ENCODE results near the gene YAF2. TPM values are rescaled to one million over a fixed set of nuclear protein-coding genes. Genes with fewer than 3 reads are reported as not detected.

YAF2 gene
- total and polyA plus RNA-seq, 10 donors = 15.9 to 83.7 (median 49.2) TPM

GRCh38 chr12:42262271-42262670 lies 24.2 kb upstream of the YAF2 start:
- DNase-seq = no peak
- Histone ChIP-seq H3K27me3 (replicated peaks in 1 of 7) (no peaks in the 10 kb centered on the region), H3K4me3 (no peak overlapping the region), H3K9me3 (no peaks in the 10 kb centered on the region), H3K36me3 (no peaks in the 10 kb centered on the region), H3K4me1 (no peaks in the 10 kb centered on the region), H3K27ac (no peak overlapping the region)
- intact Hi-C loops (cut with DNase I; ENCODE audit: low total_unique reads) = no loop called here
- no peak for TF ChIP-seq POLR2AphosphoS5 (IDR thresholded peaks at IDR 0.05)
- TF ChIP-seq POLR2A (IDR thresholded peaks at IDR 0.05) = no peak
- TF ChIP-seq CTCF (IDR thresholded peaks at IDR 0.05 in 8 of 11, conservative IDR thresholded peaks at IDR 0.05 in 3 of 11) = no peak
- 83 to 91% (median 86%) methylated on average over 2 of the region's 2 CpGs for WGBS, 5 donors

DNA sequence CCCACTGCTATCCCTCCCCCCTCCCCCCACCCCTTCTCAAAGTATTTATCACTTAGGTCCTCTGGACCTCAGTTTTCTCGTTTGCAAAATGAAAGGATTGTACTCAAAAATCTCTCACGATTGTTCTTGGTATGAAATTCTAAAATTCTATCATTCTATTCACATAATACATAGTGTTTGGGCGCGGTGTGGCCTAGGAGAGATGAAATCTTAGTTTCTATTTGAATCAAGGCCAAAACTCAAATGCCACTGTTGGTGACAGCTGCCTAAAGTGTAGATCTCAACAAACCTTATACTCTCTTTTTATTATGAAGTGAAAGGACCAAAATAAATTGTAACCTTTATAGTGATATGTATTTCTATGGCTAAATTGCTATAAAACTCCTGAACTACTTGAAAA lies 23.7 kb upstream of the YAF2 start:
- Histone ChIP-seq H3K9me3 (no peaks in the 10 kb centered on the region), H3K4me1 (no peaks in the 10 kb centered on the region), H3K27me3 (replicated peaks in 1 of 7) (no peaks in the 10 kb centered on the region), H3K4me3 (no peak overlapping the region), H3K36me3 (no peaks in the 10 kb centered on the region), H3K27ac (no peak overlapping the region)
- 68 to 90% (median 72%) methylated on average over 4 of the region's 4 CpGs for WGBS, 5 donors
- DNase-seq = no peak
- intact Hi-C loops (cut with DNase I; ENCODE audit: low total_unique reads) = no loop called here
- no peak for TF ChIP-seq POLR2AphosphoS5 (IDR thresholded peaks at IDR 0.05)
- no peak for TF ChIP-seq POLR2A (IDR thresholded peaks at IDR 0.05)
- no peak for TF ChIP-seq CTCF (IDR thresholded peaks at IDR 0.05 in 8 of 11, conservative IDR thresholded peaks at IDR 0.05 in 3 of 11)

DNA sequence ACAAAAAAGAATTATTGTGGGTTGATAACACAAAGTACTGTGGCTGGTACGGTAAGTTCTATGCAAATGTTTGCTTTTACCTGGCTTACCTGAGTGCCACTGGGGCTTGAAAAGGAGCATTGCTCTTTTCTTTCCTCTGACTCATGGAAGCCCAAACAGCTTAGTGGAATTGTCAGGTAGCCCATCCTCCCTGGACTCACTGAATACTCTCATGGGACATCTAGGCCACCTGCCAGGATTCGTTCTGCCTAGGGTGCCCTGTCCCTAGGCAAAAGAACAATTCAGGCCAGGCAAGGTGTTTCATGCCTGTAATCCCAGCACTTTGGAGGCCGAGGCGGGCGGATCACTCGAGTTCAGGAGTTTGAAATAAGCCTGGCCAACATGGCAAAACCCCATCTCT lies 22.5 kb upstream of the YAF2 start:
- TF ChIP-seq CTCF (IDR thresholded peaks at IDR 0.05 in 8 of 11, conservative IDR thresholded peaks at IDR 0.05 in 3 of 11) (no peak), POLR2AphosphoS5 (IDR thresholded peaks at IDR 0.05) (no peak), POLR2A (IDR thresholded peaks at IDR 0.05) (no peak)
- H3K9me3 ChIP-seq = no peaks in the 10 kb centered on the region
- H3K27ac ChIP-seq = no peak overlapping the region
- no peaks in the 10 kb centered on the region for H3K4me1 ChIP-seq
- no peaks in the 10 kb centered on the region for H3K27me3 ChIP-seq (replicated peaks in 1 of 7)
- DNase-seq = no peak
- 93 to 96% (median 95%) methylated on average over 5 to 6 of the region's 6 CpGs for WGBS, 5 donors
- H3K4me3 ChIP-seq = no peak overlapping the region
- H3K36me3 ChIP-seq = no peaks in the 10 kb centered on the region
- intact Hi-C loops (cut with DNase I; ENCODE audit: low total_unique reads) = no loop called here

DNA sequence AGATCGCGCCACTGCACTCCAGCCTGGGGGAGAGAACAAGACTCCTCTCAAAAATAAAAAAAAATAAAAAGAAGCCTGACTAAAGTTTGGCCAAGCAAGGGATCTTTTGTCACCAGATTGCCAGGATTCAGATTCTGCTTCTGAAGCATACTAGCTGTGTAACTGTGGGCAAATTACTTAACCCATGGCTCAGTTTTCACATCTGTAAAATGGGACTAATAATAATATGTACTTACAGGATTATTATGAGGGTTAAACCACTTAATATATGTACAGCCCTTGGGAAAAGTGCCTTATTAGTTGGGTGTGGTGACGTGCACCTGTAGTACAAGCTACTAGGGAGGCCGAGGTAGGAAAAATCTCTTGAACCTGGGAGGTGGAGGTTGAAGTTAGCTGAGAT lies 21.7 kb upstream of the YAF2 start:
- TF ChIP-seq CTCF (IDR thresholded peaks at IDR 0.05 in 8 of 11, conservative IDR thresholded peaks at IDR 0.05 in 3 of 11) (no peak), POLR2A (IDR thresholded peaks at IDR 0.05) (no peak), POLR2AphosphoS5 (IDR thresholded peaks at IDR 0.05) (no peak)
- no peaks in the 10 kb centered on the region for H3K27me3 ChIP-seq (replicated peaks in 1 of 7)
- intact Hi-C loops (cut with DNase I; ENCODE audit: low total_unique reads) = no loop called here
- no peak for DNase-seq
- H3K4me3 ChIP-seq = no peak overlapping the region
- H3K4me1 ChIP-seq = no peaks in the 10 kb centered on the region
- H3K27ac ChIP-seq = no peak overlapping the region
- 90 to 99% (median 96%) methylated on average over 4 of the region's 4 CpGs for WGBS, 5 donors
- no peaks in the 10 kb centered on the region for H3K9me3 ChIP-seq
- H3K36me3 ChIP-seq = no peaks in the 10 kb centered on the region
